HG02981 (cell line): ENCODE measurements around the gene NEO1.
"Not testable (repeated sequence)": the region's sequence is repeated elsewhere in the genome, so short reads cannot be mapped to it uniquely, and the experiment has no call there.

Experiments
- ATAC-seq: cut with Tn5 transposase; IDR thresholded peaks from one replicate; pipeline ENCODE4 v1.9.1; 2021; ENCODE audit warnings: mild to moderate bottlenecking, moderate library complexity; ENCODE audit not compliant: unreplicated experiment

NEO1 gene

GRCh38 chr15:73139744-73140553 is 87.7 kb downstream of the NEO1 start:
- no peak for ATAC-seq

- ATAC-seq = no peak
Measured at GRCh38 chr15:73141216-73141900, 89.1 kb downstream of the NEO1 start.

GRCh38 chr15:73142802-73143762 is 90.8 kb downstream of the NEO1 start:
- ATAC-seq = peak; percentile 89

GRCh38 chr15:73143763-73144155 is 91.5 kb downstream of the NEO1 start:
- ATAC-seq = no peak

GRCh38 chr15:73146419-73146818 is 94.2 kb downstream of the NEO1 start:
- ATAC-seq = no peak

- ATAC-seq = no peak
Measured at GRCh38 chr15:73150831-73151230, 98.6 kb downstream of the NEO1 start.

GRCh38 chr15:73153024-73153423 is 100.8 kb downstream of the NEO1 start:
- ATAC-seq = no peak

- no peak for ATAC-seq
Measured at GRCh38 chr15:73153447-73153846, 101.2 kb downstream of the NEO1 start.

GRCh38 chr15:73156431-73157191 is 104.3 kb downstream of the NEO1 start:
- ATAC-seq = no peak

- ATAC-seq = no peak
Measured at GRCh38 chr15:73161546-73161945, 109.3 kb downstream of the NEO1 start.

- ATAC-seq = no peak
Measured at GRCh38 chr15:73165435-73165834, 113.2 kb downstream of the NEO1 start.

- no peak for ATAC-seq
Measured at GRCh38 chr15:73165844-73166243, 113.6 kb downstream of the NEO1 start.

GRCh38 chr15:73166711-73167110 is 114.4 kb downstream of the NEO1 start:
- not testable (repeated sequence) for ATAC-seq

- ATAC-seq = no peak
Measured at GRCh38 chr15:73168487-73168886, 116.2 kb downstream of the NEO1 start.

- ATAC-seq = no peak
Measured at GRCh38 chr15:73171711-73172110, 119.4 kb downstream of the NEO1 start.

- no peak for ATAC-seq
Measured at GRCh38 chr15:73172508-73172907, 120.2 kb downstream of the NEO1 start.

GRCh38 chr15:73174171-73174570 is 121.9 kb downstream of the NEO1 start:
- ATAC-seq = no peak

GRCh38 chr15:73175382-73175781 is 123.1 kb downstream of the NEO1 start:
- no peak for ATAC-seq

- no peak for ATAC-seq
Measured at GRCh38 chr15:73176598-73176997, 124.3 kb downstream of the NEO1 start.

GRCh38 chr15:73183071-73183470 is 130.8 kb downstream of the NEO1 start:
- no peak for ATAC-seq
